Calu3 (cell line): ENCODE results near the gene HSPB8. TPM values are rescaled to one million over a fixed set of nuclear protein-coding genes. Genes with fewer than 3 reads are reported as not detected.

Source experiments
- BruUV-seq: library from RNA; stranded (reverse); fragments of 400-500 nt; replicated peaks from 2 replicates; lab custom pipeline; 2021; lab: Mats Ljungman, UMichigan
- CTCF ChIA-PET: fragments of 300-600 bp; sonication (Branson Sonifier 250); formaldehyde crosslinking; loops from one replicate; lab custom pipeline; 2022; ENCODE audit warnings: antibody characterized with exemption; lab: Charles Lee
- DNase-seq: peaks from one replicate; pipeline ENCODE4 v3.0.0; 2022
- H3K27ac Mint-ChIP-seq: one replicate; pipeline ENCODE4 v1.8.0; 2022; ENCODE audit warnings: mixed read lengths; ENCODE audit not compliant: unreplicated experiment
- H3K27me3 Mint-ChIP-seq: one replicate; pipeline ENCODE4 v1.8.0; 2022; ENCODE audit warnings: mixed read lengths; ENCODE audit not compliant: unreplicated experiment
- H3K36me3 Mint-ChIP-seq: one replicate; pipeline ENCODE4 v1.8.0; 2022; ENCODE audit warnings: mild to moderate bottlenecking, moderate library complexity, mixed read lengths; ENCODE audit not compliant: insufficient read depth, unreplicated experiment
- H3K4me1 Mint-ChIP-seq: one replicate; pipeline ENCODE4 v1.8.0; 2022; ENCODE audit warnings: mild to moderate bottlenecking, low read depth, mixed read lengths; ENCODE audit not compliant: unreplicated experiment
- H3K4me3 Mint-ChIP-seq: one replicate; pipeline ENCODE4 v1.8.0; 2022; ENCODE audit warnings: mild to moderate bottlenecking, low read depth, moderate library complexity, mixed read lengths; ENCODE audit not compliant: unreplicated experiment
- H3K9me3 Mint-ChIP-seq: one replicate; pipeline ENCODE4 v1.8.0; 2022; ENCODE audit warnings: low read depth, mixed read lengths; ENCODE audit not compliant: unreplicated experiment
- CTCF ChIP-seq: fragments of 200-600 bp; IDR thresholded peaks from one replicate; pipeline ENCODE4 v1.8.0; 2022; ENCODE audit warnings: antibody characterized with exemption; ENCODE audit not compliant: unreplicated experiment
- intact Hi-C: fragments of 100-400 bp; cut with micrococcal nuclease; formaldehyde crosslinking; loops from one replicate; pipeline ENCODE4 v1.10.0; 2022; ENCODE audit not compliant: unreplicated experiment
- total RNA-seq: library from RNA; stranded (reverse); gene quantifications from 2 replicates; pipeline ENCODE4 v1.2.3, GENCODE V29; 2022

The HSPB8 gene
- total RNA-seq, 1 experiment from 2014 or later: 2.0 TPM

DNA sequence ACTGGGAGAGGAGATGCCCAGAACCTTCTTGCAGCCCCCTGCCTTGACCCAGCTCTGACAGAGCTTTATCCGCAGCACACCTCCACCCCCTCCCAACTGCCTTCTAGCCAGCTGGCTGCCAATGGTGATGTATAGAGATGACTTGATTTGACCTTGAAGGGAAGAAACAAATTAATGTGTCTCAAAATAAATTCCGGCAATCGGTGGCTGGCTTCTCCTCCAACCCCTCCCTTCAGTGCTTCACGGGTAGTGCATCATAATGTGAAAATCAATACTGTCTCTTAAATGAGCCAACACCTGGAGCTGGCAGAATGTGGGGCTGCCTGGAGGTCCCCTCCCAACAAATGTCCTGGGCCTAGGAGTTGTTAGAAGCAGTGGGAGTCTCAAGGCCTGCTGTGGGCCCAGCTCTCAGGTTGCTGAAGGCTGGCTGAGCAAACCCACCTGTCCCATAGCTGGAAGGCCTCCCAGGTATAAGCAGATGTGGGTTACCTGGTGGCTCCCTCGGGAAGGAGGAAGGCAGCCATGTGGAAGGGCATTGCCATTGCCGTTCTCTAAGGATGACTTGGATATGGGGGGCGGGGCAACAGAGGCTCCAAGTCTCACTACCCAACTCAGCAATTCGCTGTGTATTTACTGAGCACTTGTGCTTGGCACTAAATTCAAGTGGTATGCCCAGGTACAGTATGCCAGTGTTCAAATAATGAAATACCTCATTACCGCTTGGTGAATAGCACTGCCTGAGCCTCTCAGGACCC lies 23.2 kb downstream of the HSPB8 start:
- CTCF ChIA-PET: interaction anchor here (0.8 kb wide), 1 partner anchor 241 kb away, joined by 7 read pairs; no protein-coding TSS in a partner anchor
- Mint-ChIP-seq H3K36me3 (no peaks in the 10 kb centered on the region), H3K9me3 (no peaks in the 10 kb centered on the region), H3K4me1 (no peaks in the 10 kb centered on the region), H3K4me3 (no peak overlapping the region), H3K27ac (no peak overlapping the region), H3K27me3 (peaks cover 18% of the 10 kb centered on the region)
- no peak for TF ChIP-seq CTCF
- DNase-seq: no peak
- intact Hi-C loops: no loop called here
- BruUV-seq: no TSS peak

DNA sequence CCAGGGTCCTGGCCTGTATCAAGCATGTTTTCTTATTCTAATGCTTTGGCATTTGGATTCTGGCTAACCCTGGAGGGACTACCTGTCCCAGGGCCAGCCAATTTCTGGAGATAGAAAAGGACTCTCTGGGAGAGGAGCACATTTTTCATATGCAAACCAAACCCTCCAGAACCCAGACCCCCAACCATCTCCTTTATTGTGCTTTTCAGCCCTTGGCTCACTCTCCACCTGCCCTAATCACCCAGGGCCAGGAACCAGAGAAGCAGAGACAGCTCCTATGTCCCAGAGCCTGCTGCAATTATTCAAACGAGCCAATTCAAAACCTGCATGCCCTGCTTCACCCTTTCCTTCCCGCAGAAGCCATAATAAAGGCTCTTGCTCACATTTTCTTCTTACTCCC lies 23.8 kb downstream of the HSPB8 start:
- no peak for DNase-seq
- no peak for TF ChIP-seq CTCF
- no peaks in the 10 kb centered on the region for H3K36me3 Mint-ChIP-seq
- no peaks in the 10 kb centered on the region for H3K9me3 Mint-ChIP-seq
- no peak overlapping the region for H3K4me3 Mint-ChIP-seq
- intact Hi-C loops: no loop called here
- CTCF ChIA-PET: interaction anchor here (0.7 to 0.8 kb wide), 2 partner anchors 17 to 241 kb away, joined by 3 to 7 read pairs; no protein-coding TSS in a partner anchor
- no peak overlapping the region for H3K27ac Mint-ChIP-seq
- BruUV-seq: no TSS peak
- no peaks in the 10 kb centered on the region for H3K4me1 Mint-ChIP-seq
- peaks cover 21% of the 10 kb centered on the region for H3K27me3 Mint-ChIP-seq

DNA sequence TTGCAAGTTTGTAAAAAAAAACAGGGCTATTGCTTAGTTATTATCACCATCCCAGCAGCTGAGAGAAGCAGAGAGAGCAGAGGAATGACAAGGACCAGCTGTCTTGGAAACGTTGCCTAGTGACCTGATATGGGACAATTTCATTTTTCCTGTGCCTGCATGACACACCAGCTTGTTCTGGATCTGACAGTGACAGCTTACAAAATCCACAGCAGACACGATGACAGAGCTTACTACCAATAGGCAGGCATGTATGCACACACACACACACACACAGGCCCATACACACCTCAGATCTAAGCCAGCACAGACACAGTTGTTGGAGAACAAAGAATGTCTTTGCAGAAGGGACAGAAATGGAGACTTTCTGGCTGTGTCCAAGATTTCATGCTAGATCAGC lies 25.4 kb downstream of the HSPB8 start:
- Mint-ChIP-seq H3K4me3 (no peak overlapping the region), H3K36me3 (no peaks in the 10 kb centered on the region), H3K9me3 (no peaks in the 10 kb centered on the region), H3K27me3 (peaks cover 37% of the 10 kb centered on the region), H3K4me1 (no peaks in the 10 kb centered on the region), H3K27ac (no peak overlapping the region)
- intact Hi-C loops: no loop called here
- no TSS peak for BruUV-seq
- no peak for DNase-seq
- TF ChIP-seq CTCF: no peak
- CTCF ChIA-PET: no interaction called here

- no peak for DNase-seq
- H3K36me3 Mint-ChIP-seq: no peaks in the 10 kb centered on the region
- no peak overlapping the region for H3K27ac Mint-ChIP-seq
- no peak for TF ChIP-seq CTCF
- CTCF ChIA-PET: no interaction called here
- no peak overlapping the region for H3K4me3 Mint-ChIP-seq
- peaks cover 43% of the 10 kb centered on the region for H3K27me3 Mint-ChIP-seq
- H3K4me1 Mint-ChIP-seq: no peaks in the 10 kb centered on the region
- intact Hi-C loops: no loop called here
- BruUV-seq: no TSS peak
- no peaks in the 10 kb centered on the region for H3K9me3 Mint-ChIP-seq
These were observed 26.0 kb downstream of the HSPB8 start for GRCh38 chr12:119204671-119205285.
